K562 (cell line): ENCODE measurements around the gene CYP24A1. TPM values are rescaled to one million over a fixed set of nuclear protein-coding genes. Genes with fewer than 3 reads are reported as not detected.

ENCODE experiments used
- ATAC-seq: fragments of 200-7000 bp; cut with Tn5 transposase; 3 replicates; pipeline ENCODE4 v1.9.1; 2020; ENCODE audit warnings: moderate library complexity
- BruUV-seq: library from RNA; stranded (reverse); fragments of 400-500 nt; replicated peaks from 2 replicates; lab custom pipeline; 2021; lab: Mats Ljungman, UMichigan
- CTCF ChIA-PET: fragments of 300-600 bp; formaldehyde crosslinking; extraction: SDS; loops from one replicate; lab custom pipeline; 2021; ENCODE audit warnings: low intra/inter-chr PET ratio; lab: Yijun Ruan, JAX
- POLR2A ChIA-PET: fragments of 300-600, 350-650 bp; sonication (Branson Sonifier 250); formaldehyde crosslinking; extraction: SDS; loops from one replicate; lab custom pipeline; 2021; ENCODE audit warnings: antibody characterized with exemption, inconsistent platforms; lab: Yijun Ruan, JAX
- DNase-seq, 4 experiments: peaks; one replicate each; pipeline versions ENCODE4 v3.0.0 to v3.0.0-alpha.2; 2011 to 2018; ENCODE audit warnings: low spot score in 3 of 4, mixed read lengths in 3 of 4; ENCODE audit errors: extremely low read depth in 1 of 4
- FAIRE-seq: peaks from 2 replicates; lab custom pipeline; 2011; peaks lifted over from hg19 to GRCh38; lab: Jason Lieb, UNC
- H2AFZ ChIP-seq: 2 replicates; pipeline ENCODE4 v1.6.0; 2011; ENCODE audit warnings: low read depth, low read length, control low read depth, inconsistent platforms
- H3K27ac ChIP-seq: fragments of 200-600 bp; 3 replicates; pipeline ENCODE4 v1.8.0; 2011; ENCODE audit warnings: low read depth, mild to moderate bottlenecking, control low read depth, inconsistent platforms, low read length, moderate library complexity, mixed read lengths; ENCODE audit errors: extremely low read depth
- H3K27me3 ChIP-seq, 2 experiments: fragments of 300-600 bp in 1 of 2; 2 replicates in 1 of 2; 3 replicates in 1 of 2; pipeline versions ENCODE4 v1.6.0 to v1.8.0; 2011; ENCODE audit warnings: inconsistent platforms in 2 of 2, low read length in 2 of 2, mild to moderate bottlenecking in 1 of 2, mixed read lengths in 1 of 2, moderate library complexity in 1 of 2; ENCODE audit not compliant: control insufficient read depth in 2 of 2, insufficient read depth in 2 of 2
- H3K36me3 ChIP-seq: fragments of 300-600 bp; 3 replicates; pipeline ENCODE4 v1.8.0; 2011; ENCODE audit warnings: mild to moderate bottlenecking, low read length, inconsistent platforms; ENCODE audit not compliant: control insufficient read depth, insufficient read depth
- H3K4me1 ChIP-seq, 2 experiments: fragments of 200-600 bp in 1 of 2; replicated peaks in 1 of 2; 2 replicates in 1 of 2; 3 replicates in 1 of 2; pipeline versions ENCODE4 v1.5.1 to v1.8.0; 2011; ENCODE audit warnings: inconsistent platforms in 2 of 2, low read length in 2 of 2, mild to moderate bottlenecking in 1 of 2, mixed read lengths in 1 of 2, moderate library complexity in 1 of 2; ENCODE audit not compliant: control insufficient read depth in 2 of 2, insufficient read depth in 2 of 2
- H3K4me2 ChIP-seq: 2 replicates; pipeline ENCODE4 v1.6.1; 2011; ENCODE audit warnings: low read length, control low read depth, inconsistent platforms, mixed read lengths; ENCODE audit not compliant: insufficient read depth
- H3K4me3 ChIP-seq: fragments of 200-600 bp; sonication (generic), shearing (Covaris generic); 2 replicates; pipeline ENCODE4 v1.5.1; 2016; ENCODE audit warnings: control low read depth, inconsistent platforms
- H3K79me2 ChIP-seq: fragments of 200-600 bp; 3 replicates; pipeline ENCODE4 v1.8.0; 2011; ENCODE audit warnings: low read length, inconsistent platforms; ENCODE audit not compliant: control insufficient read depth, insufficient read depth
- H3K9ac ChIP-seq, 2 experiments: 2 replicates each; pipeline versions ENCODE4 v1.6.0 to v1.6.1; 2011; ENCODE audit warnings: low read depth in 2 of 2, low read length in 2 of 2, control low read depth in 1 of 2, inconsistent platforms in 1 of 2, mild to moderate bottlenecking in 1 of 2, mixed read lengths in 1 of 2; ENCODE audit not compliant: insufficient read depth in 1 of 2
- H3K9me1 ChIP-seq: one replicate; pipeline ENCODE4 v1.6.0; 2011; ENCODE audit warnings: inconsistent platforms, mild to moderate bottlenecking, low read length, moderate library complexity; ENCODE audit not compliant: control insufficient read depth, insufficient read depth
- H3K9me3 ChIP-seq: replicated peaks from 2 replicates; pipeline ENCODE4 v1.5.1; 2011; ENCODE audit warnings: low read depth, low read length, inconsistent platforms; ENCODE audit not compliant: control insufficient read depth, insufficient read depth
- H4K20me1 ChIP-seq: replicated peaks from 2 replicates; pipeline ENCODE4 v1.6.1; 2011; ENCODE audit warnings: low read length, inconsistent platforms, mixed read lengths; ENCODE audit not compliant: control insufficient read depth, insufficient read depth
- CREB1 ChIP-seq, 2 experiments: sonication (generic) in 1 of 2; formaldehyde crosslinking in 1 of 2; IDR thresholded peaks; 2 replicates each; pipeline versions ENCODE4 v1.6.1 to v1.8.0; 2012 to 2022; ENCODE audit warnings: inconsistent platforms in 1 of 2, mild to moderate bottlenecking in 1 of 2, missing genetic modification reagents in 1 of 2, moderate library complexity in 1 of 2
- EWSR1 ChIP-seq: fragments of 450-650 bp; IDR thresholded peaks from 2 replicates; pipeline ENCODE4 v1.6.1; 2018; ENCODE audit warnings: borderline replicate concordance, mild to moderate bottlenecking, low read depth, moderate library complexity; ENCODE audit not compliant: partially characterized antibody
- KAT8 ChIP-seq: fragments of 450-650 bp; IDR thresholded peaks from 2 replicates; pipeline ENCODE4 v1.6.1; 2016; ENCODE audit warnings: low read depth, mild to moderate bottlenecking
- KDM5B ChIP-seq: fragments of 200-600 bp; sonication (generic); IDR thresholded peaks from 2 replicates; pipeline ENCODE4 v1.6.1; 2012; ENCODE audit warnings: low read depth, mild to moderate bottlenecking, moderate library complexity, low read length, control low read depth, inconsistent platforms; ENCODE audit not compliant: insufficient replicate concordance
- PRPF4 ChIP-seq: fragments of 200-400 bp; formaldehyde crosslinking; IDR thresholded peaks from one replicate; pipeline ENCODE4 v1.6.1; 2017; ENCODE audit warnings: low read length, low read depth, mild to moderate bottlenecking; ENCODE audit not compliant: insufficient read depth, poor library complexity, severe bottlenecking
- RCOR1 ChIP-seq, 2 experiments: IDR thresholded peaks; 2 replicates each; pipeline ENCODE4 v1.6.1; 2012; ENCODE audit warnings: low read depth in 2 of 2, low read length in 2 of 2, borderline replicate concordance in 1 of 2, improper control_type of control experiment in 1 of 2
- SOX6 ChIP-seq: fragments of 450-650 bp; IDR thresholded peaks from 2 replicates; pipeline ENCODE4 v1.6.1; 2014; ENCODE audit warnings: mild to moderate bottlenecking
- ZNF184 ChIP-seq: sonication (generic); formaldehyde crosslinking; IDR thresholded peaks from 2 replicates; pipeline ENCODE4 v1.5.0; 2020; ENCODE audit warnings: missing genetic modification reagents
- ZNF583 ChIP-seq: fragments of 250-450 bp; sonication (Bioruptor Pico); IDR thresholded peaks from 2 replicates; pipeline ENCODE4 v1.4.0; 2020
- ZSCAN32 ChIP-seq: fragments of 450-650 bp; formaldehyde crosslinking; IDR thresholded peaks from 2 replicates; pipeline ENCODE4 v1.4.0; 2020; ENCODE audit warnings: mild to moderate bottlenecking, moderate library complexity
- WGBS: fragments of 100-300 bp; shearing (Covaris generic); methylation state at CpG from one replicate; pipeline ENCODE4 v1.1.6; 2016; ENCODE audit warnings: low coverage, mixed read lengths; ENCODE audit not compliant: insufficient coverage; ENCODE audit errors: missing lambda C conversion rate; 5-methylcytosine and 5-hydroxymethylcytosine counted together
- in situ Hi-C: fragments of 300-500 bp; cut with MboI; formaldehyde crosslinking; loops from 4 replicates; pipeline ENCODE4 v1.15.0; 2018; ENCODE audit warnings: inconsistent platforms, mixed read lengths
- intact Hi-C: fragments of 100-400 bp; cut with micrococcal nuclease; formaldehyde crosslinking; loops from 2 replicates; pipeline ENCODE4 v1.14.2; 2022
- polyA plus RNA-seq, 8 experiments: library from polyadenylated mRNA; depleted of rRNA in 4 of 8; stranded (reverse) in 5 of 8; unstranded in 3 of 8; fragments of >200 nt; fragmentation: Nextera tagmentation in 2 of 8; fragmentation: Illumina TruSeq in 1 of 8; extraction: Ambion mirVana in 2 of 8; extraction: Trizol in 1 of 8; gene quantifications; 2 replicates each; pipeline versions ENCODE4 v1.2.1 to v1.2.3, GENCODE V29; 2011 to 2014; ENCODE audit warnings: inconsistent platforms in 1 of 8, missing spikeins in 1 of 8
- total RNA-seq, 7 experiments: library from RNA; depleted of rRNA in 6 of 7; stranded (reverse); fragments of >200 nt in 6 of 7; fragmentation: Illumina TruSeq in 2 of 7; extraction: Trizol in 2 of 7; gene quantifications; 2 replicates each; pipeline versions ENCODE4 v1.2.1 to v1.2.3, GENCODE V29; 2011 to 2021; ENCODE audit warnings: low replicate concordance in 1 of 7
- TF ChIP-seq, protein P1 (sequence below), 3 experiments: fragments of 200-800 bp in 1 of 3; fragments of 250-450 bp in 1 of 3; fragments of 450-650 bp in 1 of 3; sonication (Bioruptor Pico) in 1 of 3; sonication (Bioruptor generic) in 1 of 3; formaldehyde crosslinking in 1 of 3; IDR thresholded peaks; 2 replicates each; pipeline versions ENCODE4 v1.6.1 to v1.8.0; 2016 to 2022; ENCODE audit warnings: mild to moderate bottlenecking in 2 of 3, missing genetic modification characterization in 2 of 3, missing compliant biosample characterization in 1 of 3, moderate library complexity in 1 of 3

Gene CYP24A1
- total and polyA plus RNA-seq, 9 of the 15 experiments (the other 6 are each of a cell fraction or from before 2014, with no cell fraction given): 0.04 TPM; not detected in 8

DNA sequence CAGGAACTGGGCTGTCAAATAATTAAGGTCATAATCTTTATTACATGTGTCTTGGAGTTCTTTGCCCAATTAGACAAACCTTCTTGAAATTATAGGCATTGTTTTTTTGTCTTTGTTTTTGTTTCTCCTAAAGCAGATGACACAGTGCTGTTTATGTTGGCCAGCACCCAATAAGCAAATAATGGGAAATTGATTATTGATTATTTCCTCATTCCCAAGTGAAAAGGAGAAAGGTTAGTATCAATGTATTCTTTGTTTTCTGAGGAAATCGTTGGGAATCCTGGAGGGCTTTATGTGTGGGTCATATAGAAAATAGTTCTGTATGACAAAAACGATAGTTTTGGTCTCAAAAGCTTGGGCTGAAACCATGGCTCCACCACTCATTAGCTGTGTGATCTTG lies 4.5 kb upstream of the CYP24A1 start:
- in situ Hi-C loops: no loop called here
- TF ChIP-seq EWSR1 (peak; percentile 47), ZNF583 (no peak), PRPF4 (no peak), RCOR1 (IDR thresholded peaks at IDR 0.05; ENCODE audit: borderline replicate concordance in 1 of 2, low read depth in 2 of 2, low read length in 2 of 2) (no peak), ZNF184 (no peak), KDM5B (no peak), CREB1 (IDR thresholded peaks at IDR 0.05) (no peak), CREB1 (CRISPR knock-in tag; IDR thresholded peaks at IDR 0.05) (no peak), SOX6 (no peak), ZSCAN32 (no peak), KAT8 (no peak)
- TF ChIP-seq, protein P1, sequence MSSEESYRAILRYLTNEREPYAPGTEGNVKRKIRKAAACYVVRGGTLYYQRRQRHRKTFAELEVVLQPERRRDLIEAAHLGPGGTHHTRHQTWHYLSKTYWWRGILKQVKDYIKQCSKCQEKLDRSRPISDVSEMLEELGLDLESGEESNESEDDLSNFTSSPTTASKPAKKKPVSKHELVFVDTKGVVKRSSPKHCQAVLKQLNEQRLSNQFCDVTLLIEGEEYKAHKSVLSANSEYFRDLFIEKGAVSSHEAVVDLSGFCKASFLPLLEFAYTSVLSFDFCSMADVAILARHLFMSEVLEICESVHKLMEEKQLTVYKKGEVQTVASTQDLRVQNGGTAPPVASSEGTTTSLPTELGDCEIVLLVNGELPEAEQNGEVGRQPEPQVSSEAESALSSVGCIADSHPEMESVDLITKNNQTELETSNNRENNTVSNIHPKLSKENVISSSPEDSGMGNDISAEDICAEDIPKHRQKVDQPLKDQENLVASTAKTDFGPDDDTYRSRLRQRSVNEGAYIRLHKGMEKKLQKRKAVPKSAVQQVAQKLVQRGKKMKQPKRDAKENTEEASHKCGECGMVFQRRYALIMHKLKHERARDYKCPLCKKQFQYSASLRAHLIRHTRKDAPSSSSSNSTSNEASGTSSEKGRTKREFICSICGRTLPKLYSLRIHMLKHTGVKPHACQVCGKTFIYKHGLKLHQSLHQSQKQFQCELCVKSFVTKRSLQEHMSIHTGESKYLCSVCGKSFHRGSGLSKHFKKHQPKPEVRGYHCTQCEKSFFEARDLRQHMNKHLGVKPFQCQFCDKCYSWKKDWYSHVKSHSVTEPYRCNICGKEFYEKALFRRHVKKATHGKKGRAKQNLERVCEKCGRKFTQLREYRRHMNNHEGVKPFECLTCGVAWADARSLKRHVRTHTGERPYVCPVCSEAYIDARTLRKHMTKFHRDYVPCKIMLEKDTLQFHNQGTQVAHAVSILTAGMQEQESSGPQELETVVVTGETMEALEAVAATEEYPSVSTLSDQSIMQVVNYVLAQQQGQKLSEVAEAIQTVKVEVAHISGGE (CRISPR knock-in tag; IDR thresholded peaks at IDR 0.05): peak in 1 of 3 experiments; percentile 60; a peak in 2 of 6 replicates
- Histone ChIP-seq H3K27ac (no peak overlapping the region), H3K4me3 (no peak overlapping the region), H3K9me3 (no peaks in the 10 kb centered on the region), H3K9ac (no peak overlapping the region), H3K79me2 (no peaks in the 10 kb centered on the region), H3K4me2 (no peak overlapping the region), H3K9me1 (no peaks in the 10 kb centered on the region), H3K4me1 (peaks cover 0 to 7% of the 10 kb centered on the region in 2 experiments; a peak in 2 of 5 replicates), H4K20me1 (no peaks in the 10 kb centered on the region), H3K36me3 (no peaks in the 10 kb centered on the region), H2AFZ (no peak overlapping the region), H3K27me3 (peaks cover 22 to 26% of the 10 kb centered on the region in 2 experiments)
- intact Hi-C loops: no loop called here
- ATAC-seq (no peak), DNase-seq (no peak), FAIRE-seq (no peak)
- CTCF ChIA-PET: interaction anchor here (0.6 kb wide), 1 partner anchor 238 kb away, joined by 3 read pairs; no protein-coding TSS in a partner anchor
- POLR2A ChIA-PET: no interaction called here
- WGBS: 0% methylated on average over 2 of the region's 2 CpGs
- BruUV-seq: no TSS peak
